Prostate gland (tissue), 2 donors: Measurements from ENCODE around the gene COL6A1. TPM values are rescaled to one million over a fixed set of nuclear protein-coding genes. Genes with fewer than 3 reads are reported as not detected.

Source experiments
- DNase-seq: peaks from one replicate; pipeline ENCODE4 v3.0.0-alpha.2; 2019; ENCODE audit warnings: low spot score
- H3K27ac ChIP-seq, 2 donors: fragments of 200-600 bp; sonication (generic); 2 replicates each; pipeline ENCODE4 v1.5.1; 2017 to 2019
- H3K27me3 ChIP-seq: fragments of 200-600 bp; sonication (generic); replicated peaks from 2 replicates; pipeline ENCODE4 v1.5.1; 2019; ENCODE audit not compliant: insufficient read depth
- H3K36me3 ChIP-seq, 2 donors: fragments of 200-600 bp; sonication (generic); 1 replicate in 1 of 2; 2 replicates in 1 of 2; pipeline versions ENCODE4 v1.5.1 to v1.8.1; 2017 to 2019
- H3K4me1 ChIP-seq: fragments of 200-600 bp; sonication (generic); replicated peaks from 2 replicates; pipeline ENCODE4 v1.5.1; 2019
- H3K4me3 ChIP-seq, 2 donors: fragments of 200-600 bp; sonication (generic); 2 replicates each; pipeline ENCODE4 v1.5.1; 2017 to 2019
- H3K9me3 ChIP-seq: fragments of 200-600 bp; sonication (generic); 2 replicates; pipeline ENCODE4 v1.5.1; 2017
- CTCF ChIP-seq, 4 experiments: fragments of 200-600 bp in 2 of 4; fragments of 450-650 bp in 2 of 4; sonication (generic) in 2 of 4; IDR thresholded peaks; 1 replicate in 3 of 4; 2 replicates in 1 of 4; pipeline ENCODE4 v1.5.1; 2016 to 2019; ENCODE audit warnings: antibody characterized with exemption in 4 of 4, mild to moderate bottlenecking in 2 of 4, moderate library complexity in 2 of 4
- POLR2A ChIP-seq: fragments of 450-650 bp; IDR thresholded peaks from one replicate; pipeline ENCODE4 v1.6.1; 2016; ENCODE audit warnings: antibody characterized with exemption, mild to moderate bottlenecking
- POLR2AphosphoS5 ChIP-seq: sonication (generic); formaldehyde crosslinking; IDR thresholded peaks from one replicate; pipeline ENCODE4 v1.6.1; 2017; ENCODE audit warnings: antibody characterized with exemption
- WGBS: methylation state at CpG from one replicate; pipeline ENCODE4 v1.1.5; 2018; 5-methylcytosine and 5-hydroxymethylcytosine counted together
- intact Hi-C: fragments of 100-400 bp; cut with DNase I; formaldehyde crosslinking; loops from one replicate; pipeline ENCODE4 v1.14.2; 2022
- total RNA-seq, 2 donors: library from RNA; depleted of rRNA; stranded (reverse); fragments of >200 nt; gene quantifications; one replicate each; pipeline ENCODE4 v1.1.0, GENCODE V29; 2016

Gene COL6A1
- total RNA-seq, 2 donors from 2014 or later = 163 to 265 TPM

- intact Hi-C loops = no loop called here
These were observed 69.3 kb downstream of the COL6A1 start for GRCh38 chr21:46050668-46051378.

GRCh38 chr21:46051379-46051770 is 69.8 kb downstream of the COL6A1 start:
- DNase-seq = no peak
- Histone ChIP-seq H3K36me3 (no peaks in the 10 kb centered on the region), H3K4me1 (no peaks in the 10 kb centered on the region), H3K27ac (no peak overlapping the region), H3K27me3 (peaks cover 4% of the 10 kb centered on the region), H3K4me3 (no peak overlapping the region), H3K9me3 (no peaks in the 10 kb centered on the region)
- 84% methylated on average over 16 of the region's 16 CpGs for WGBS
- intact Hi-C loops = no loop called here
- TF ChIP-seq POLR2A (no peak), CTCF (IDR thresholded peaks at IDR 0.05) (no peak), POLR2AphosphoS5 (no peak)

More at GRCh38 chr21:46050668-46051378, 69.3 kb downstream of the COL6A1 start:
- H3K27me3 ChIP-seq = peaks cover 4% of the 10 kb centered on the region
- TF ChIP-seq POLR2A = no peak
- TF ChIP-seq CTCF (IDR thresholded peaks at IDR 0.05) = no peak
- TF ChIP-seq POLR2AphosphoS5 = no peak
- H3K36me3 ChIP-seq = no peaks in the 10 kb centered on the region
- no peak overlapping the region for H3K4me3 ChIP-seq
- 91% methylated on average over 21 of the region's 22 CpGs for WGBS
- no peaks in the 10 kb centered on the region for H3K4me1 ChIP-seq
- no peaks in the 10 kb centered on the region for H3K9me3 ChIP-seq
- peak overlapping the region in 1 of 2 donors; percentile 69 for H3K27ac ChIP-seq
- no peak for DNase-seq

DNA sequence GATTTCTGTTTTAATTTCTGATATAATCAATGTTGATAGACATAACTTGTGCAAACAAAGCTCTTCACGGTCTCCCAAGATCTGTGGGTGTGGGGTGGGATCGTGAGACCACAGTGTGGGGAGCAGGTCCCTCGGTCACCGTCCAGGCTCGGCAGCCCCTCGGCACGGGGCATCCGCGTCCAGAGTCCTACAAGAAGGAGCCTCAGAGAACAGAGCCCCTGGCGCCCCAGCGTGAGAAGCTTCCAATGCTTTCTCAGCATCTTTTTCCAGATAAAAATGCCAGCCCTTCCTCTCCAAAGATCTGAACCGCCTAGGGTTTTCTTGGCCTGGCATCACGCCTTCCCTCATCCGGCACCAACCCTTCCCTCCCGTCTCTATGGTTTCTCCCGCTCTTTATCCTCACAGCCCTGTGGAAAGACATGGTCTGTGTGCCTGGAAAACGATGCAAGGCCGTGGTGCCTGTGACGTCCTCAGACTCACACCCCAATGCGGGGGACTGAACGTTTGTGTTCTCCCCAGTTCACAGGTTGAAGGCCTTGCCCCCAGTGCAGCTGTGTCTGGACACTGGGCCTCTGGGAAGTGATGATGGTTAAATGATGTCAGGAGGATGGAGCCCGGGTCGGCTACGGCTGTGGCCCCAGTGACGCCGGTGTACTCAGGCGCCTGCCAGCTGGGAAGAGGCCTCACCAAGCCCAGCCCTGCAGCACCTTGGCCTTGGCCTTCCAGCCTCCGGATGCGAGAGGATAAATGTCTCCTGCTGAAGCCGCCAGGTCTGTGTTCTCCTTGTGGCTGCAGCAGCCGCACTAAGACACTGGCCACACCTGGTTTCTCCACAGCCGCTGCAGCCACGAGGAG is 70.5 kb downstream of the COL6A1 start:
- Histone ChIP-seq H3K36me3 (no peaks in the 10 kb centered on the region), H3K9me3 (no peaks in the 10 kb centered on the region), H3K4me1 (no peaks in the 10 kb centered on the region), H3K4me3 (no peak overlapping the region), H3K27me3 (peaks cover 4% of the 10 kb centered on the region), H3K27ac (no peak overlapping the region)
- WGBS = 91% methylated on average over 33 of the region's 33 CpGs
- DNase-seq = no peak
- intact Hi-C loops = no loop called here
- no peak for TF ChIP-seq POLR2AphosphoS5
- TF ChIP-seq CTCF (IDR thresholded peaks at IDR 0.05) = no peak
- no peak for TF ChIP-seq POLR2A

- Histone ChIP-seq H3K27ac (no peak overlapping the region), H3K9me3 (no peaks in the 10 kb centered on the region), H3K36me3 (no peaks in the 10 kb centered on the region), H3K4me3 (no peak overlapping the region), H3K4me1 (no peaks in the 10 kb centered on the region), H3K27me3 (peaks cover 4% of the 10 kb centered on the region)
- intact Hi-C loops = no loop called here
- no peak for DNase-seq
- no peak for TF ChIP-seq POLR2AphosphoS5
- TF ChIP-seq POLR2A = no peak
- no peak for TF ChIP-seq CTCF (IDR thresholded peaks at IDR 0.05)
- WGBS = 47% methylated on average over 31 of the region's 31 CpGs
These were observed 71.4 kb downstream of the COL6A1 start for GRCh38 chr21:46052703-46053651.
